HT-29 (cell line): ENCODE data around the gene CPNE9. TPM values are rescaled to one million over a fixed set of nuclear protein-coding genes. Genes with fewer than 3 reads are reported as not detected.

Experiments used
- DNase-seq: peaks from one replicate; pipeline ENCODE4 v3.0.0-alpha.2; 2015; ENCODE audit warnings: low spot score
- total RNA-seq: library from RNA; depleted of rRNA; stranded (reverse); fragments of >200 nt; shearing (Covaris generic); gene quantifications from 2 replicates; pipeline ENCODE4 v1.2.3, GENCODE V29; 2014; rRNA removed

The CPNE9 gene
- 0.36 TPM in 1 of 2 replicates, not detected in the other for total RNA-seq

DNA sequence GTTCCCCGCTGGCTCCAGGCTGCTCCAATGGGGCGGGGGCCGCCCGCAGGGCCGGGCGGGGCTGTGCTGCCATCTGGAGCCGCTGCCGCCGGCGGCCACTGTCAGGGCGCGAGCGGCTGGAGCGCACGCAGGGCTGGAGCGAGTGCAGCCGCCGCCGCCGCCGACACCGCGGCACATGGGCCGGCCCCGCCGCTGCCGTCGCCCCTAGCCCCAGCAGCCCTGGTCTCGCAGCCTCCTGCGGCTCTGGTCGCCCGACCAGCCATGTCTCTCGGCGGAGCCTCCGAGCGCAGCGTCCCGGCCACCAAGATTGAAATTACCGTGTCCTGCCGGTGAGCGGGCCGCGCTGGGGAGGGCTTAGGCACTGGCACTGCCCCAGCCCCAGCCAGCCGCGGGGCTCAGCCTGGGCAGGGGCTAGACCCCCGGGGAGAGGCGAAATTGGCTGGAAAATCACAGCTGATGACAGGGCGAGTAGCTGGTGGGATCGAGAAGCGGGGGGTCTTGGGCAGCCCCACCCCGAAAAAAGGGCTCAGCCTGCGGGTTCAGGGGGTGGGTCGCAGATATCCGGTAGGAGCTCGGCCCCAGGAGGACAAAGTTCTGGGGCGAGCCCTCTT lies at the start of gene CPNE9:
Gene CPNE9 (plus strand): TSS at position 98 of the 611 bp plus-strand sequence. CDS start 164 bp downstream, at position 262.
- no peak for DNase-seq

DNA sequence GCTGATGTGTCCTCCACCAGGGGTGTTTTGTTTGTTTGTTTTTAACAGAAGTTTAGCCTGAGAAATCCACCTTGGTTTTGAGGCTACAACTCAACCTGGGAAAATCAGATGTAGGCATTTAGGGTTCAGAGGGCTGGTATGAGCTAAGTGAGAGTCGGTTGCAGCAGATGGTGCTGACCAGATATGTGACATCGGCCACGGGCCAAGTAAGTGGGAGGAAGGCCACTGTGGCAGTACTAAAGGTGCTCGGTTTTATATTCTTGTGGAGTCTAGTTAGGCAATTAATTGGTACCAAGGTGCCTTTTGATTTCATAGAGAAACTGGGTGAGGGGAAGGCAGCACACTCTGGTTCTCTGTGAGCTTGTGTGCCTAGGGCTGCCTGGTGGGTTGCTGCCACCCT lies 43.8 kb upstream of the CPNE9 start:
- no peak for DNase-seq

DNA sequence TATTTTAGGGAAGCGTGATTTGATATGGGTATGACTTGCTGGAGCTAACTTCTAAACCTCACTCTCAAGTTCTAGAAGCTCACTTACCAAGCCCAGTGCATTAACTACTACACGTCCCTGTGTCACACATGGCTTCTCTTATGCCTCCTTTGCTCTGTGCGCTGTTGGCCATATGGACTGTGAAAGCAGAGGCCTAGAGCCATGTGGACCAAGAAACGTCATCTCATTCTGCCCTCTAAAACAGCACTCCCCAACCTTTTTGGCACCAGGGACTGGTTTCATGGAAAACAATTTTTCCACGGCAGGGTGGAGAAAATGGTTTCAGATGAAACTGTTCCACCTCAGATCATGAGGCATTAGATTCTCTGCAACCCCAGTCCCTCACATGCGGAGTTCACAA lies 42.7 kb upstream of the CPNE9 start:
- DNase-seq, result no peak

- DNase-seq, result no peak
Observed at GRCh38 chr3:9664119-9664751, 39.4 kb upstream of the CPNE9 start.

DNA sequence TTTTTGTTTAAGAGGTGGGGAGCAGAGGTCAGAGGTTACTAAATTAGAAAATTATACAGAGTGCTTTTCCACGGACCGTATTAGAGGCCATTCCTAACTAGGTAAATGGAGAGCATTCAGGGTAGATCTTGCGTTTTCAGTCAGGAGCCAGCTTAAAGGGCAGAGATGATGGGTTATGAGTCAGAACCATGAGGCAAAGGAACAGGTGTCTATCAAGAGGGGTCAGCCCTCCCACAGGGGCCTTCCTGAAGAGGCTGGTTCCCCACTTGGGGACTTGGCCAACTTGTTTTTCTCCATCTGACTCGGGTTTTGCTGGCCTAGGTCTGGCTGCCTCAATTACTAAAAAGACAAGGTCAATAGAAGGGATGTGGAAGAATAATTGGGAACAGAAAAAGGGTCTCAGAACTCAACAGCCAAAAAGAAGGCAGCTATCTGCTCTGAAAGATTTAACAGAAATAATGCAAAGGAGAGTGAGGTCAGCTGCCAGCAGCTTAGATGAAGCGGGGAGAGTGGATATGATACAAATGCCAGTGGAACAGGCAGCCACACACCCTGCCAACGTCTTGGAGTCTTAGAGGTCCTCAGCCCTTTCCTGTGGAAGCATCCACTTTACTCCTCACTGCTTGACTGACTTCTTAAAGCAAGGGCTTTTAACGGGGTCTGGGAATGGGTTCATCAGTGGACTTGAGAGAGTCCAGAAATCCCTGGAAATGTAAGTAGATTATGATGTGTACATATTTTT lies 36.8 kb upstream of the CPNE9 start:
- DNase-seq, result no peak

- DNase-seq, result no peak
Observed at GRCh38 chr3:9669277-9669676, 34.4 kb upstream of the CPNE9 start.

- DNase-seq, result no peak
Observed at GRCh38 chr3:9669720-9670432, 33.8 kb upstream of the CPNE9 start.

GRCh38 chr3:9673082-9673481 lies 30.6 kb upstream of the CPNE9 start:
- DNase-seq, result no peak

- DNase-seq, result no peak
Observed at GRCh38 chr3:9673752-9674151, 29.9 kb upstream of the CPNE9 start.

- DNase-seq, result no peak
Observed at GRCh38 chr3:9675736-9676290, 27.8 kb upstream of the CPNE9 start.

GRCh38 chr3:9676785-9677184 lies 26.8 kb upstream of the CPNE9 start:
- DNase-seq, result no peak

DNA sequence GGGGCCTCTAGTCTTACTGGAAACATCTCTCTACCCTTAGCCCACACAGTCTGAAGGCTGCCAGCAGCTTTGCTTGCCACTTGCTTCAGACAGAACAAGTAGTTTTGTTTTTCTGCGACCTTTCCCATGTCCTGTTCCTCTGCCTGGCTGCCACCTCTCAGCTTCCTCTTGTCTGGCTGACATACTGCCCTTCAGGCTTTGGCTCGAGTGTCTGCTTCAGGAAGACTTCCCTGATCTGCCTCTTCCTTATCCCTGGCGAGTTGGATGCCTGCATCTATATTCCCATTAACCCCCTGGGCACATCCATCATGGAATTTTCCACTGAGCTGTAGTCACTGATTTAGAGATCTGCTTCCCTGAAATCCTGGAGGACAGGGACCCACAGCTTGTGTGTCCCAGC lies 25.1 kb upstream of the CPNE9 start:
- DNase-seq, result no peak

GRCh38 chr3:9679476-9680080 lies 24.1 kb upstream of the CPNE9 start:
- no peak for DNase-seq

DNA sequence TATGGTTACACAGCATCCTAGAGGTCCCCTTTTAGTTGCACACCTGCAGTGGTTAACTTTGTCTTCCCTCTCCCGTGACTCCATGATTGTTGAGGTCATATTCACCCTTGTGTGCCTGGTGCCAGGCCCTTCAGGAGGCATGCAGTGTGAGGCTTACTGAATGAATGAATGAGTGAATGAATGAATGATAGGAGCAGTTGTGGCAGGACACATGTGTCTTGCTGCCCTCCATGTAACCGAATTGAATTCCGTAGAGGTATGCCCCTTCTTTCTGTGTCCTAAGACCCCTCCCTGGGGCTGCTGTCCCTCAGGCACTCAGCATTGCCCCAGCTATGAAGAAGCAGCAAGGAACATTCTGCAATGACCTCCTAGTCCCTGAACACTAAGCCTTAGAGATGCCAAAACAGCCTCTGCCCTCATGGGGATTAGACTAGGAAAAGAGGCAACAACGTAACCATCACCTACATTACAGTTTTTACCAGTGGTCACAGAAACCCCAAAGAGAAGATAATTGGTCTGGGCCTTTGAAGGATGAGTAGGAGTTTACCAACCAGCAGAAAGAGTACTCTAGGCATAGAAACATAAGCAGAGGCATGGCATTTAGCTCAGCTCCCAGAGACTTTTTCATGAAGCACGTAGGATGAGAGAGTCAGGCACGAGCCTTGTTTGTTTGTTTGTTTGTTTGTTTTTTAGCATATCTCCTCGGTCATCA lies 22.5 kb upstream of the CPNE9 start:
- no peak for DNase-seq

DNA sequence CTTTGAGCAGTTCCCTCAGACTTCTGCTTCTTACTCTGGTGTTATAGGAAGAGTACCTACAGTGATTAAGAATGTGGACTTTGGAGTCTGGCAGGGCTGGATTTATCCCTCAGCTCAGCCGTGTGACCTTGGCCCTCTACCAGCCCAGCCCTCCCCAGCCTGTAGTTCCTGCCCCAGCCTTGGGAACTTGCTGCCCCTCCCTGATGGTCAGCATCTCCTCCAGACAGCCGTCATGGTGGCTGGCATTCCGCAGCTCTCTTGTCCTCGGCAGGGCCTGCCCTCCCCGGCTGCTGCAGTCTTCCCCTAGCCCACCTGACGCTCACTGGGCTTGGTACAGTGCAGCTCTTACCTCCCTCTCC lies 21.9 kb upstream of the CPNE9 start:
- no peak for DNase-seq

- DNase-seq, result no peak
Observed at GRCh38 chr3:9682096-9682495, 21.5 kb upstream of the CPNE9 start.

DNA sequence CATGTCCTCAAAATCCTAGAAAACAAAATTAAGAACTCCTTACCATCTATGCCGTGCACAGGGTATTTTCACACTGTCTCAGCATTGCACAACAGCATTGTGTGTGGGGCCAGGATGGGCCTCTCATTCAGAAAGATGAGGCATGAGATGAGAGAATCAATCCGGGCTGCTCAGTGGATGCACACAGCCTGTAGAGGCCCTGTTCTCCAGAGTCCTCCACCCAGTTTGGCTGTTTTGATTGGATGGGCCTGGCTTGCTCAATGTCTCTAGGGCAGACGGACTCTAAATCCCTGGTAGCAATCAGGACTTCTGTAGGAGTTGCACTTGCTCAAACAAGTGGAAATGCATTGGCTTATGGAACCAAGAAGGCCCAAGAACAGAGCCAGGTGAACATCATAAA lies 20.2 kb upstream of the CPNE9 start:
- no peak for DNase-seq

- no peak for DNase-seq
Observed at GRCh38 chr3:9685216-9686049, 18.2 kb upstream of the CPNE9 start.

- no peak for DNase-seq
Observed at GRCh38 chr3:9686050-9686550, 17.5 kb upstream of the CPNE9 start.

DNA sequence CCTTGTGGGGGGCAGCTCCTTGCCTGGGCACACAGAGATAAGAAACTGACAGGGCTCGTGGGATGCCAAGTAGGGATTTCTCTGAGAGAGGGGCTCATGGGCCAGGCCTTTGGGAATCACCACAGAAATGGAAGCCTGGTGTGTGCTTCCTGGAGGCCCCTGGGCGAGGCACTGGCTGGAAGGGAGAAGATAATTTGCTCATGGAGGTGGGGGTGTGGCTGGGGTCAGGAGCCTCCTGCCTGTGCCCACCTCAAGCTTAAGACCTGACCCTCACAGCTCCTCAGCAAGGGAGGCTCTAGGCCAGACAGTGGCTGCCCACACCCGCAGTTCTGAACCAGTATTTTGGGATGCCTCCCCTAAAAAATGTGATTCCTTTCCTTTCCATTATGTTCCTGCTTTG lies 16.9 kb upstream of the CPNE9 start:
- DNase-seq, result no peak
